ENCODE results near the gene PHC1. TPM values are rescaled to one million over a fixed set of nuclear protein-coding genes. Genes with fewer than 3 reads are reported as not detected.

Gene PHC1
- total RNA-seq, 4 donors from 2014 or later, result 28.8 to 87.0 (median 37.6) TPM

DNA sequence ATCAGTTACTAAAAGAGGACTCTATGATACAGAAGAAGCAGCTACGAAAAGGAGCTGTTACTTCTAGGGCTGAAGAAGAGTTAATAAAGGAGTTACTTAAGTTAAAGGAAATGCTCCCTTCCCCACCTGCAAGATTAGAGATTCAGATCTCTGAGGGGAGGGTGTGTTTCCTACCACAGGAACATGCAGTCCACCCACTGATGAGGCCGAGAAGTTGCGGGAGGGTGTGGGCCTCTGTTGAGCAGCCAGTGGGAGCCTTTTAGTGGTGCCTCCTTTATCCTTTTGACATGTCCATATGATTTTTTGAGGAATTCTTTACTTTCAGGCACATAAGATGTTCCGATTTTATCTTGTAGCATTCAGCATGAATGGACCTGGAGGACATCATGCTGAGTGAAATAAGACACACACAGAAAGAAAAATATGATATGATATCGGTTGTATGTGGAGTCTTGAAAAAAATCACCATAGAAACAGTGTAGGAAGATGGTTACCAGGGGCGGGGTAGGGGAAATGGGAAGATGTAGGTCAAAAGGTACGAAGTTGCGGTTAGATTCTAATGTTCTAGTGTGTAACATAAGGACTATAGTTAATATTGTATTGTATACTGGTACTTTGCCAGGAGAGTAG, 39.6 kb downstream of the PHC1 start:
- TF ChIP-seq, protein P1, sequence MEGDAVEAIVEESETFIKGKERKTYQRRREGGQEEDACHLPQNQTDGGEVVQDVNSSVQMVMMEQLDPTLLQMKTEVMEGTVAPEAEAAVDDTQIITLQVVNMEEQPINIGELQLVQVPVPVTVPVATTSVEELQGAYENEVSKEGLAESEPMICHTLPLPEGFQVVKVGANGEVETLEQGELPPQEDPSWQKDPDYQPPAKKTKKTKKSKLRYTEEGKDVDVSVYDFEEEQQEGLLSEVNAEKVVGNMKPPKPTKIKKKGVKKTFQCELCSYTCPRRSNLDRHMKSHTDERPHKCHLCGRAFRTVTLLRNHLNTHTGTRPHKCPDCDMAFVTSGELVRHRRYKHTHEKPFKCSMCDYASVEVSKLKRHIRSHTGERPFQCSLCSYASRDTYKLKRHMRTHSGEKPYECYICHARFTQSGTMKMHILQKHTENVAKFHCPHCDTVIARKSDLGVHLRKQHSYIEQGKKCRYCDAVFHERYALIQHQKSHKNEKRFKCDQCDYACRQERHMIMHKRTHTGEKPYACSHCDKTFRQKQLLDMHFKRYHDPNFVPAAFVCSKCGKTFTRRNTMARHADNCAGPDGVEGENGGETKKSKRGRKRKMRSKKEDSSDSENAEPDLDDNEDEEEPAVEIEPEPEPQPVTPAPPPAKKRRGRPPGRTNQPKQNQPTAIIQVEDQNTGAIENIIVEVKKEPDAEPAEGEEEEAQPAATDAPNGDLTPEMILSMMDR (IDR thresholded peaks at IDR 0.05), result no peak
- TF ChIP-seq EP300 (IDR thresholded peaks at IDR 0.05), result no peak
- TF ChIP-seq POLR2A (IDR thresholded peaks at IDR 0.05), result no peak
- H3K4me1 ChIP-seq, result peaks cover 0 to 17% (median 3%) of the 10 kb centered on the region in 4 donors
- no peak for DNase-seq (ENCODE audit: low spot score in 2 of 2)
- WGBS, 2 donors, result 90 to 94% methylated on average over 8 of the region's 8 CpGs
- H3K4me3 ChIP-seq, result no peak overlapping the region
- peaks cover 0 to 16% (median 0%) of the 10 kb centered on the region in 3 donors for H3K36me3 ChIP-seq
- no peak overlapping the region for H3K27ac ChIP-seq
- no peaks in the 10 kb centered on the region for H3K27me3 ChIP-seq
- no peaks in the 10 kb centered on the region for H3K9me3 ChIP-seq

GRCh38 chr12:8956073-8956472, 41.8 kb downstream of the PHC1 start:
- H3K4me3 ChIP-seq, result no peak overlapping the region

GRCh38 chr12:8956772-8957171, 42.5 kb downstream of the PHC1 start:
- no peaks in the 10 kb centered on the region for H3K27me3 ChIP-seq
- TF ChIP-seq, protein P1 (IDR thresholded peaks at IDR 0.05), result no peak
- no peak for TF ChIP-seq POLR2A (IDR thresholded peaks at IDR 0.05)
- TF ChIP-seq EP300 (IDR thresholded peaks at IDR 0.05), result no peak
- 86 to 97% methylated on average over 7 of the region's 7 CpGs for WGBS, 2 donors
- H3K4me1 ChIP-seq, result peaks cover 0 to 3% (median 0%) of the 10 kb centered on the region in 4 donors
- H3K4me3 ChIP-seq, result no peak overlapping the region
- DNase-seq (ENCODE audit: low spot score in 2 of 2), result no peak
- H3K36me3 ChIP-seq, result peaks cover 0 to 26% (median 0%) of the 10 kb centered on the region in 3 donors
- peaks cover 0 to 7% (median 0%) of the 10 kb centered on the region in 4 donors for H3K9me3 ChIP-seq
- H3K27ac ChIP-seq, result no peak overlapping the region

More at GRCh38 chr12:8956073-8956472, 41.8 kb downstream of the PHC1 start:
- no peak overlapping the region for H3K27ac ChIP-seq
- no peak for DNase-seq (ENCODE audit: low spot score in 2 of 2)
- WGBS, 2 donors, result 88 to 94% methylated on average over 15 of the region's 15 CpGs
- H3K27me3 ChIP-seq, result no peaks in the 10 kb centered on the region
- peaks cover 0 to 10% (median 1%) of the 10 kb centered on the region in 4 donors for H3K4me1 ChIP-seq
- H3K36me3 ChIP-seq, result peaks cover 0 to 20% (median 0%) of the 10 kb centered on the region in 3 donors
- peaks cover 0 to 5% (median 0%) of the 10 kb centered on the region in 4 donors for H3K9me3 ChIP-seq
- TF ChIP-seq EP300 (IDR thresholded peaks at IDR 0.05), result no peak
- TF ChIP-seq, protein P1 (IDR thresholded peaks at IDR 0.05), result no peak
- TF ChIP-seq POLR2A (IDR thresholded peaks at IDR 0.05), result no peak

DNA sequence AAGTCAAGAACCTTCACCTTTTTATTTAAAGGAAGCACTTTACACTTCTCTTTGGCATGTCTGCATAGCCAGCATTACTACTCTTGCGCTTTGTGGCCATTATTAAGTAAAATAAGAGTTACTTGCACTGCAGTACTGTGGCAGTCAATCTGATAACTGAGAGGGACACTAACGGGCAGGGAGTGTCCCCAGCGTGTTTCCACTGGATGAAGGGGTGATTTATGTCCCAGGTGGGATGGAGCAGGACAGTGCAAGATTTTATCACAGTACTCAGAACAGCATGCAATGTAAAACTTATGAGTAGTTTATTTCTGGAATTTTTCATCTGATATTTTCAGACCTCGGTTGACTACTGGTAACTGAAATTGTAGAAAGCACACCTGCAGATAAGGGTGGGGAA, 43.3 kb downstream of the PHC1 start:
- Histone ChIP-seq H3K27ac (no peak overlapping the region), H3K9me3 (peaks cover 0 to 9% (median 0%) of the 10 kb centered on the region in 4 donors), H3K4me3 (no peak overlapping the region), H3K36me3 (peaks cover 0 to 30% (median 0%) of the 10 kb centered on the region in 3 donors), H3K27me3 (no peaks in the 10 kb centered on the region), H3K4me1 (no peaks in the 10 kb centered on the region)
- WGBS, 2 donors, result 75 to 81% methylated on average over 4 of the region's 4 CpGs
- TF ChIP-seq, protein P1 (IDR thresholded peaks at IDR 0.05), result no peak
- no peak for TF ChIP-seq EP300 (IDR thresholded peaks at IDR 0.05)
- no peak for TF ChIP-seq POLR2A (IDR thresholded peaks at IDR 0.05)
- DNase-seq (ENCODE audit: low spot score in 2 of 2), result no peak

GRCh38 chr12:8958066-8958465, 43.8 kb downstream of the PHC1 start:
- H3K27me3 ChIP-seq, result no peaks in the 10 kb centered on the region
- TF ChIP-seq, protein P1 (IDR thresholded peaks at IDR 0.05), result no peak
- TF ChIP-seq POLR2A (IDR thresholded peaks at IDR 0.05) (no peak), EP300 (IDR thresholded peaks at IDR 0.05) (no peak)
- H3K9me3 ChIP-seq, result peaks cover 0 to 9% (median 0%) of the 10 kb centered on the region in 4 donors
- H3K4me3 ChIP-seq, result no peak overlapping the region
- H3K36me3 ChIP-seq, result peaks cover 0 to 30% (median 0%) of the 10 kb centered on the region in 3 donors
- no peak overlapping the region for H3K27ac ChIP-seq
- H3K4me1 ChIP-seq, result no peaks in the 10 kb centered on the region
- 64 to 78% methylated on average over 2 of the region's 2 CpGs for WGBS, 2 donors
- DNase-seq (ENCODE audit: low spot score in 2 of 2), result no peak
